H1 (cell line): ENCODE data around the gene PEAK1. TPM values are rescaled to one million over a fixed set of nuclear protein-coding genes. Genes with fewer than 3 reads are reported as not detected.
A peak's percentile ranks its signal among the peaks of the same experiment; 100 is the strongest.

ENCODE experiments used
- CTCF ChIA-PET: fragments of 300-600 bp; sonication (Branson Sonifier 250); formaldehyde crosslinking; loops from one replicate; lab custom pipeline; 2021; ENCODE audit not compliant: partially characterized antibody; lab: Charles Lee
- POLR2A ChIA-PET: fragments of 300-600 bp; sonication (Branson Sonifier 250); formaldehyde crosslinking; loops from one replicate; lab custom pipeline; 2021; ENCODE audit warnings: inconsistent platforms; ENCODE audit not compliant: partially characterized antibody; lab: Charles Lee
- DNase-seq, 2 experiments: peaks; one replicate each; pipeline versions ENCODE4 v3.0.0 to v3.0.0-alpha.2; 2010 to 2022; ENCODE audit warnings: low spot score in 2 of 2, low read depth in 1 of 2, mixed read lengths in 1 of 2
- FAIRE-seq: peaks from 2 replicates; lab custom pipeline; 2011; peaks lifted over from hg19 to GRCh38; lab: Jason Lieb, UNC
- H2AFZ ChIP-seq: 2 replicates; pipeline ENCODE4 v1.8.1; 2012; ENCODE audit warnings: low read length, inconsistent platforms
- H2AK5ac ChIP-seq: 2 replicates; pipeline ENCODE4 v1.6.1; 2013; ENCODE audit warnings: low read depth, low read length
- H2BK120ac ChIP-seq: replicated peaks from 2 replicates; pipeline ENCODE3; 2013; ENCODE audit warnings: low read depth, low read length, inconsistent platforms
- H2BK12ac ChIP-seq: 2 replicates; pipeline ENCODE4 v1.6.1; 2013; ENCODE audit warnings: low read depth, low read length
- H2BK15ac ChIP-seq: 2 replicates; pipeline ENCODE4 v1.6.1; 2013; ENCODE audit warnings: low read length
- H2BK20ac ChIP-seq: 2 replicates; pipeline ENCODE4 v1.6.1; 2013; ENCODE audit warnings: low read length
- H2BK5ac ChIP-seq: 2 replicates; pipeline ENCODE4 v1.6.1; 2013; ENCODE audit warnings: low read depth, low read length
- H3K14ac ChIP-seq: 2 replicates; pipeline ENCODE4 v1.6.1; 2013; ENCODE audit warnings: inconsistent platforms; ENCODE audit not compliant: insufficient read length
- H3K18ac ChIP-seq: 2 replicates; pipeline ENCODE4 v1.6.1; 2013; ENCODE audit warnings: low read length; ENCODE audit errors: extremely low read depth
- H3K23ac ChIP-seq: 2 replicates; pipeline ENCODE4 v1.6.1; 2013; ENCODE audit warnings: inconsistent platforms; ENCODE audit not compliant: insufficient read length
- H3K23me2 ChIP-seq: 2 replicates; pipeline ENCODE4 v1.6.1; 2013; ENCODE audit warnings: low read depth, low read length
- H3K27ac ChIP-seq: 2 replicates; pipeline ENCODE4 v1.6.1; 2011; ENCODE audit warnings: low read depth, low read length, inconsistent platforms
- H3K27me3 ChIP-seq, 4 experiments: replicated peaks in 1 of 4; 1 replicate in 1 of 4; 2 replicates in 3 of 4; pipeline versions ENCODE4 v1.6.1 to v1.8.1; 2011 to 2013; ENCODE audit warnings: low read length in 3 of 4, mild to moderate bottlenecking in 3 of 4, inconsistent platforms in 2 of 4, mixed read lengths in 2 of 4, moderate library complexity in 1 of 4; ENCODE audit not compliant: control insufficient read depth in 3 of 4, insufficient read depth in 3 of 4; ENCODE audit errors: extremely low read depth in 1 of 4
- H3K36me3 ChIP-seq, 4 experiments: 2 replicates each; pipeline versions ENCODE4 v1.6.1 to v1.8.1; 2011 to 2013; ENCODE audit warnings: mild to moderate bottlenecking in 4 of 4, low read length in 3 of 4, moderate library complexity in 2 of 4, control low read depth in 1 of 4, inconsistent platforms in 1 of 4; ENCODE audit not compliant: insufficient read depth in 4 of 4, control insufficient read depth in 2 of 4
- H3K4ac ChIP-seq: replicated peaks from 2 replicates; pipeline ENCODE3; 2013; ENCODE audit warnings: low read length, low read depth, mixed read lengths, inconsistent platforms; ENCODE audit not compliant: insufficient read length
- H3K4me1 ChIP-seq, 4 experiments: replicated peaks in 1 of 4; 1 replicate in 1 of 4; 2 replicates in 3 of 4; pipeline versions ENCODE4 v1.6.1 to v1.8.1; 2011 to 2013; ENCODE audit warnings: low read length in 3 of 4, inconsistent platforms in 2 of 4, mixed read lengths in 1 of 4; ENCODE audit not compliant: insufficient read depth in 4 of 4, control insufficient read depth in 3 of 4
- H3K4me2 ChIP-seq, 2 experiments: 2 replicates each; pipeline versions ENCODE4 v1.6.1 to v1.8.1; 2011 to 2013; ENCODE audit warnings: low read depth in 2 of 2, low read length in 2 of 2, control low read depth in 1 of 2, inconsistent platforms in 1 of 2, mild to moderate bottlenecking in 1 of 2; ENCODE audit not compliant: insufficient read depth in 1 of 2
- H3K4me3 ChIP-seq, 4 experiments: fragments of 200-600, 300-600 bp in 1 of 4; sonication (generic), shearing (Covaris generic), sonication (Bioruptor Twin) in 1 of 4; 2 replicates each; pipeline versions ENCODE4 v1.5.1 to v1.8.1; 2011 to 2016; ENCODE audit warnings: low read length in 4 of 4, low read depth in 3 of 4, control low read depth in 2 of 4, inconsistent platforms in 2 of 4, mild to moderate bottlenecking in 2 of 4, mixed read lengths in 1 of 4, moderate library complexity in 1 of 4; ENCODE audit not compliant: insufficient read depth in 2 of 4; ENCODE audit errors: extremely low read depth in 1 of 4
- H3K56ac ChIP-seq: replicated peaks from 2 replicates; pipeline ENCODE3; 2013; ENCODE audit warnings: low read depth, mild to moderate bottlenecking, mixed read lengths, low read length, inconsistent platforms; ENCODE audit not compliant: insufficient read length
- H3K79me1 ChIP-seq: 2 replicates; pipeline ENCODE4 v1.6.1; 2013; ENCODE audit warnings: low read depth, low read length, control low read depth
- H3K79me2 ChIP-seq, 2 experiments: 2 replicates each; pipeline versions ENCODE4 v1.6.1 to v1.8.1; 2012 to 2013; ENCODE audit warnings: low read length in 2 of 2, mild to moderate bottlenecking in 2 of 2, inconsistent platforms in 1 of 2; ENCODE audit not compliant: insufficient read depth in 2 of 2, control insufficient read depth in 1 of 2
- H3K9ac ChIP-seq, 4 experiments: replicated peaks in 1 of 4; 1 replicate in 1 of 4; 2 replicates in 3 of 4; pipeline versions ENCODE4 v1.6.1 to v1.8.1; 2011 to 2013; ENCODE audit warnings: low read depth in 3 of 4, low read length in 3 of 4, control low read depth in 2 of 4, mild to moderate bottlenecking in 2 of 4, moderate library complexity in 2 of 4, inconsistent platforms in 1 of 4; ENCODE audit errors: extremely low read depth in 1 of 4
- H3K9me3 ChIP-seq, 2 experiments: 2 replicates each; pipeline versions ENCODE4 v1.6.1 to v1.8.1; 2012 to 2013; ENCODE audit warnings: mild to moderate bottlenecking in 2 of 2, moderate library complexity in 2 of 2, control low read depth in 1 of 2, inconsistent platforms in 1 of 2, low read depth in 1 of 2, low read length in 1 of 2, mixed read lengths in 1 of 2; ENCODE audit not compliant: insufficient read depth in 2 of 2
- H4K20me1 ChIP-seq, 2 experiments: replicated peaks in 1 of 2; 2 replicates each; pipeline versions ENCODE3 to v1.8.1; 2011 to 2013; ENCODE audit warnings: inconsistent platforms in 2 of 2, low read length in 2 of 2, mild to moderate bottlenecking in 1 of 2; ENCODE audit not compliant: insufficient read depth in 2 of 2, control insufficient read depth in 1 of 2
- H4K5ac ChIP-seq: 2 replicates; pipeline ENCODE4 v1.6.1; 2013; ENCODE audit warnings: low read length, low read depth, mixed read lengths, inconsistent platforms; ENCODE audit not compliant: insufficient read length
- H4K8ac ChIP-seq: 2 replicates; pipeline ENCODE4 v1.8.0; 2013; ENCODE audit warnings: mild to moderate bottlenecking, moderate library complexity, low read length, inconsistent platforms; ENCODE audit not compliant: insufficient read depth; ENCODE audit errors: extremely low read depth
- H4K91ac ChIP-seq: replicated peaks from 2 replicates; pipeline ENCODE3; 2013; ENCODE audit warnings: low read length, mixed read lengths, inconsistent platforms; ENCODE audit not compliant: insufficient read length
- ASH2L ChIP-seq: fragments of 200-600, 300-600 bp; sonication (generic); IDR thresholded peaks from one replicate; pipeline ENCODE4 v1.7.1; 2017; ENCODE audit warnings: low read length
- BACH1 ChIP-seq: IDR thresholded peaks from 2 replicates; pipeline ENCODE4 v1.6.1; 2012; ENCODE audit warnings: low read length, improper control_type of control experiment
- CREB1 ChIP-seq: IDR thresholded peaks from 2 replicates; pipeline ENCODE4 v1.6.1; 2012; ENCODE audit warnings: inconsistent platforms
- GABPA ChIP-seq: IDR thresholded peaks from 2 replicates; pipeline ENCODE4 v1.6.1; 2011; ENCODE audit warnings: mild to moderate bottlenecking, low read length, moderate library complexity, borderline replicate concordance; ENCODE audit not compliant: insufficient read depth
- NANOG ChIP-seq: IDR thresholded peaks from 2 replicates; pipeline ENCODE4 v1.6.1; 2011; ENCODE audit warnings: low read length, low read depth, mild to moderate bottlenecking, inconsistent platforms; ENCODE audit not compliant: insufficient read depth, poor library complexity, severe bottlenecking
- SAP30 ChIP-seq: fragments of 300-600 bp; sonication (generic); IDR thresholded peaks from 2 replicates; pipeline ENCODE4 v1.7.1; 2012; ENCODE audit warnings: low read length, moderate library complexity, mild to moderate bottlenecking, inconsistent platforms; ENCODE audit not compliant: insufficient read depth, insufficient replicate concordance
- SIN3A ChIP-seq, 2 experiments: IDR thresholded peaks in 1 of 2; conservative IDR thresholded peaks in 1 of 2; 2 replicates each; pipeline ENCODE4 v1.6.1; 2011 to 2012; ENCODE audit warnings: low read length in 2 of 2, improper control_type of control experiment in 1 of 2, low read depth in 1 of 2, mild to moderate bottlenecking in 1 of 2
- TBP ChIP-seq: IDR thresholded peaks from 2 replicates; pipeline ENCODE4 v1.6.1; 2011; ENCODE audit warnings: low read depth, low read length, improper control_type of control experiment
- TCF12 ChIP-seq: IDR thresholded peaks from 2 replicates; pipeline ENCODE4 v1.6.1; 2011; ENCODE audit warnings: low read depth, mild to moderate bottlenecking, low read length
- WGBS, 2 experiments: shearing (Covaris generic) in 1 of 2; methylation state at CpG; one replicate each; pipeline versions ENCODE4 v1.1.6 to v1.1.7; 2013 to 2015; ENCODE audit warnings: low lambda C conversion rate in 2 of 2, mixed read lengths in 2 of 2, inconsistent platforms in 1 of 2, low coverage in 1 of 2, missing lambda C conversion rate in 1 of 2; ENCODE audit not compliant: insufficient replicate concordance in 2 of 2, insufficient coverage in 1 of 2, insufficient read length in 1 of 2; ENCODE audit errors: extremely low coverage in 1 of 2, missing lambda C conversion rate in 1 of 2; 5-methylcytosine and 5-hydroxymethylcytosine counted together
- polyA plus RNA-seq, 7 experiments: library from polyadenylated mRNA; depleted of rRNA in 3 of 7; stranded (reverse) in 5 of 7; unstranded in 2 of 7; fragments of >200 nt in 5 of 7; fragments of 200-250 nt in 2 of 7; gene quantifications; 1 replicate in 5 of 7; 2 replicates in 1 of 7; 4 replicates in 1 of 7; pipeline versions ENCODE4 v1.2.1 to v1.2.3, GENCODE V29; 2011 to 2013; ENCODE audit warnings: missing spikeins in 2 of 7, mixed read lengths in 2 of 7
- total RNA-seq: library from RNA; stranded (reverse); fragmentation: NEBNext Ultra II Directional; extraction: Animal tissue kit (Norgen Biotek cat#: 25700); gene quantifications from 2 replicates; pipeline ENCODE4 v1.2.1, GENCODE V29; 2021

PEAK1 gene
- total and polyA plus RNA-seq, 2 of the 8 experiments (the other 6 are each of a cell fraction or from before 2014, with no cell fraction given): 8.8 to 44.8 TPM

GRCh38 chr15:77081971-77082370 is 337.9 kb downstream of the PEAK1 start:
- Histone ChIP-seq H2BK5ac (peak overlapping the region; percentile 16; the same call in 1 of the 2 replicates), H3K27me3 (peaks cover 0 to 4% (median 1%) of the 10 kb centered on the region in 4 experiments; a peak in 2 of 7 replicates), H2BK20ac (no peak overlapping the region; the same call in 1 of the 2 replicates), H3K27ac (no peak overlapping the region), H4K20me1 (no peaks in the 10 kb centered on the region), H3K23me2 (no peaks in the 10 kb centered on the region), H4K91ac (peak overlapping the region; percentile 54), H4K5ac (no peak overlapping the region), H3K4ac (no peak overlapping the region), H2BK120ac (no peak overlapping the region), H3K9ac (no peak overlapping the region), H3K9me3 (no peaks in the 10 kb centered on the region), H3K36me3 (no peaks in the 10 kb centered on the region), H3K4me1 (peaks cover 0 to 5% (median under 1%) of the 10 kb centered on the region in 4 experiments; a peak in 4 of 7 replicates), H3K14ac (no peak overlapping the region), H4K8ac (no peak overlapping the region; the same call in 1 of the 2 replicates), H2AK5ac (peak overlapping the region; percentile 24; the same call in 1 of the 2 replicates), H3K4me3 (no peak overlapping the region), H2BK12ac (0 out of 2 replicates have a peak overlapping the region, but pooled peaks have one; percentile 27), H3K23ac (no peak overlapping the region), H3K79me2 (no peaks in the 10 kb centered on the region), H3K18ac (no peak overlapping the region), H3K4me2 (no peak overlapping the region), H2BK15ac (no peak overlapping the region), H3K79me1 (no peaks in the 10 kb centered on the region), H3K56ac (no peak overlapping the region), H2AFZ (no peak overlapping the region)
- WGBS, 2 experiments: 77% methylated on average over 5 of the region's 5 CpGs; no CpG with 5 or more reads in 1 of the 2 experiments
- ChIA-PET CTCF (interaction anchor here (1.1 to 1.7 kb wide), 3 partner anchors 12 to 47 kb away, joined by 3 to 6 read pairs (median 4); no protein-coding TSS in a partner anchor), POLR2A (interaction anchor here (1.4 kb wide), 1 partner anchor 11 kb away, joined by 5 read pairs; the partner anchor contains the start of gene TSPAN3)
- FAIRE-seq: no peak
- no peak for TF ChIP-seq ASH2L
- no peak for TF ChIP-seq TCF12
- TF ChIP-seq BACH1: no peak
- TF ChIP-seq SIN3A (conservative IDR thresholded peaks at IDR 0.05 in 1 of 2, IDR thresholded peaks at IDR 0.05 in 1 of 2; ENCODE audit: low read depth in 1 of 2, low read length in 2 of 2): no peak
- no peak for TF ChIP-seq GABPA
- no peak for TF ChIP-seq CREB1
- no peak for TF ChIP-seq TBP
- TF ChIP-seq NANOG: no peak
- TF ChIP-seq SAP30: no peak
- no peak for DNase-seq
